NCI-H1694 treated with DMSO at 0.1 percent for 48 hours (cell line): ENCODE measurements around the gene LRP1-AS.

ENCODE experiments used
- DNase-seq: peaks from one replicate; lab custom pipeline; 2025; lab: John Stamatoyannopoulos, UW

Gene LRP1-AS

GRCh38 chr12:57146961-57147944 is at the start of gene LRP1-AS:
LRP1-AS (minus strand) TSS chr12:57147619.
- no peak for DNase-seq

GRCh38 chr12:57196956-57197355 is 49.5 kb upstream of the LRP1-AS start:
- DNase-seq, result no peak

GRCh38 chr12:57196439-57196838 is 49.0 kb upstream of the LRP1-AS start:
- DNase-seq, result no peak

- no peak for DNase-seq
Measured at GRCh38 chr12:57195611-57196371, 48.4 kb upstream of the LRP1-AS start.

- no peak for DNase-seq
Measured at GRCh38 chr12:57195186-57195585, 47.8 kb upstream of the LRP1-AS start.

- DNase-seq, result no peak
Measured at GRCh38 chr12:57194253-57194652, 46.8 kb upstream of the LRP1-AS start.

- DNase-seq, result no peak
Measured at GRCh38 chr12:57193706-57194245, 46.4 kb upstream of the LRP1-AS start.

GRCh38 chr12:57192920-57193319 is 45.5 kb upstream of the LRP1-AS start:
- DNase-seq, result no peak

GRCh38 chr12:57191410-57191809 is 44.0 kb upstream of the LRP1-AS start:
- no peak for DNase-seq

GRCh38 chr12:57190821-57191220 is 43.4 kb upstream of the LRP1-AS start:
- DNase-seq, result no peak

- DNase-seq, result peak; percentile 2
Measured at GRCh38 chr12:57190037-57190436, 42.6 kb upstream of the LRP1-AS start.

GRCh38 chr12:57188090-57188425 is 40.6 kb upstream of the LRP1-AS start:
- DNase-seq, result no peak

- no peak for DNase-seq
Measured at GRCh38 chr12:57187222-57188089, 40.0 kb upstream of the LRP1-AS start.

GRCh38 chr12:57185906-57186508 is 38.6 kb upstream of the LRP1-AS start:
- DNase-seq, result no peak

GRCh38 chr12:57185403-57185802 is 38.0 kb upstream of the LRP1-AS start:
- DNase-seq, result no peak

GRCh38 chr12:57183939-57184725 is 36.7 kb upstream of the LRP1-AS start:
- DNase-seq, result no peak

- DNase-seq, result peak; percentile 25
Measured at GRCh38 chr12:57182918-57183575, 35.6 kb upstream of the LRP1-AS start.

- DNase-seq, result no peak
Measured at GRCh38 chr12:57181561-57182155, 34.2 kb upstream of the LRP1-AS start.

- DNase-seq, result no peak
Measured at GRCh38 chr12:57181072-57181471, 33.7 kb upstream of the LRP1-AS start.
